Activated T-cell treated with anti-CD3 and anti-CD28 coated beads, Interleukin-2, amount 50 U/mL, for 1 hour (primary cell): ENCODE measurements around the gene FRAS1.

Experiments used
- DNase-seq: peaks from one replicate; pipeline ENCODE4 v3.0.0-alpha.2; 2020

The FRAS1 gene

DNA sequence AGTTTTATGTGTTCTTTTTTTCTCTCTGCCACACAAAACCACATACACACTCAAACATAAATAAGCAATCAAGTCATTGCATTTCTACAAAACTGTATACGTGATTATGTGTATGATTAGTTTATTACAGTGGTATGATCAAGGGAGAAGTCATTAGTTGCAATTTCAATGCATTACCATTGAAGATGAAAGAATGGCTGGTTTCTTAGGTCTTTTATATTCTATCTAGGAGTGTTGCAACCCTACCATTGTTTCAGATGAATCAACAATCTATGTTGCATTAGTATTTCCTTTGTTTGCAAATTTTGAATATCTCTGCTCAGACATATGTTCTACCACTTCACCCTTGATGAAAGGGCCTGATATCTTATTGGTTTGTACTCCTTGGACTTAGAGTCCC lies 501.3 kb downstream of the FRAS1 start:
- DNase-seq: no peak

DNA sequence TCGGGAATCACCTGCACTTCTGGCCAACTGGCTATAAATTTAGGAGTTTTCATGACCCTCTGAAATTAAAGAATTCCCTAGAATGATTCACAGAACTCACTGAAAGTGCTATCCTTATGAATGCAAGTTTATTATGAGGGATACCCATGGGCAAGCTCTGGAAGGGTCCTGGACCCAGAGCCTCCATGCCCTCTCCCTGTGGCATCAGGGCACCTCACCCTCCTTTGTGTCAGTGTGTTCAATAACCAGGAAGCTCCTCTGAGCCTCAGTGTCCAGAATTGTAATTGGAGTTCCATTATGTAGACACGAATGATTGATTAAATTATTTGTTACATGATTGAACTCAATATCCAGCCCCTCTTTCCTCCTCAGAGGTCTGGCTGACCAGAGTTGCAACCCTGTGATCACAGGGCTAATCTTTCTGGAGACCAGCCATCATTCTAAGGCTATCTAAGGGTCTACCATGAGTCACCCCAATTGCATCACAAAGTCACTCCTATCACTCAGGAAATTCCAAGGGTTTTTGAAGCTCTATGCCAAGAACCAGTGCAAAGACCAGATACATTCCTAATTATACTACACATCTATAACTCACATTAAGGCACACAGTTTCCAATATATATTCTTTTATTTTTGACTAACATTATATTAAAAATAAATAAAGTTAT lies 503.3 kb downstream of the FRAS1 start:
- no peak for DNase-seq

DNA sequence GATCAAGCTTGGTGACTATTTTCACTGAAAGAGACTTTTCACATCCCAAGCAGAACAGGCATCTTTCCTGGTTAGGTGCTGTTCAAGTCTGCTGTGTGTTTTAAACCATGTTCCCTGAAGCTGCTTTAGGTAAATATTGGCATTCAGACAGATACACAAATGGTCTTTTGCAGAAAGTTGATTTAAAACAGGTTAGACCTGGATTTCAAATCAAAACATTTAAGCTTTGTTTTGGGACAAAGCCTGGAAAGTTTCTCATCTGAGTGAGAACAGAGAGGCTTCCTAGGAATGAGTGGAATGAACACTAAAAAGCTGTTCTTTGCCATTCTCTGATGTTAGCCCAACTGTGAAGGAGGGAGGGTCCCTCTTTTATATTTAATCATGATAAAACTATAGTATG lies 504.6 kb downstream of the FRAS1 start:
- DNase-seq: no peak

DNA sequence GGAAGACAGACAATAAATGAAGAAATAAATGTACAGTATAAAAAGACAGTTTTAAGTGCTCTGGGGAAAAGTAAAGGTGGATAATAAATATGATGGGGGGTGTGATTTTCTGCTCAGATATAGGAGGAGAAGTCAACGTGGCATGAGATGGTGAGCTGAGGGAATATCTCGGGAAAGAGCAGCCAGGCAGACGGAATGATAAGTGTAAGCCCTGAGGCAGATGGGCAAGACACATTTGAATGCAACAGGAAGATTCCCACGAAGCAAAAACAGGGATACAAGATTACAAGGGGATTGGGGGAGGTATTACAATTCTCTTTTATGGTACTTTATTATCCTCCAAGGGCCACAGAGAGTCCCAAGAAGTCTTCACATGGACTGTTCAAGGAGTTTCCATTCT lies 505.6 kb downstream of the FRAS1 start:
- no peak for DNase-seq

DNA sequence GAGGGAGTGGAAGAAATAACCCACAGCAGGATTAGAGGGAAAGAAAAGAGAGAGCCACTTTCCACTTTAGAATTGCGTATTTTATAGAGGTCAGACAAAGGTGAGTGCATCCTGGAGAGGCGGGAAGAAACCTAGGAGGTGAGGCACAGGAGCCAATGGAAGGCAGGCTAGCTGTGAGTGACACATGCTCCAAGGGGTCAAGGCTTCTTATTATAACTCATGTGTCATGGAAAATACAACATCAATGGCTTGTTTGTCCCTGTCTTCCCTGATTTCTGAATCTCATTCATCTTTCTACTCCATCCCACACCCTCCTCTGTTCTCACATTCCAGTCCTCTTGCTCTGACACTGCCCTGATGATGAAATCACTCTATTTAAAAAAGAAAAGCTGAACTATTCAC lies 508.8 kb downstream of the FRAS1 start:
- no peak for DNase-seq

DNA sequence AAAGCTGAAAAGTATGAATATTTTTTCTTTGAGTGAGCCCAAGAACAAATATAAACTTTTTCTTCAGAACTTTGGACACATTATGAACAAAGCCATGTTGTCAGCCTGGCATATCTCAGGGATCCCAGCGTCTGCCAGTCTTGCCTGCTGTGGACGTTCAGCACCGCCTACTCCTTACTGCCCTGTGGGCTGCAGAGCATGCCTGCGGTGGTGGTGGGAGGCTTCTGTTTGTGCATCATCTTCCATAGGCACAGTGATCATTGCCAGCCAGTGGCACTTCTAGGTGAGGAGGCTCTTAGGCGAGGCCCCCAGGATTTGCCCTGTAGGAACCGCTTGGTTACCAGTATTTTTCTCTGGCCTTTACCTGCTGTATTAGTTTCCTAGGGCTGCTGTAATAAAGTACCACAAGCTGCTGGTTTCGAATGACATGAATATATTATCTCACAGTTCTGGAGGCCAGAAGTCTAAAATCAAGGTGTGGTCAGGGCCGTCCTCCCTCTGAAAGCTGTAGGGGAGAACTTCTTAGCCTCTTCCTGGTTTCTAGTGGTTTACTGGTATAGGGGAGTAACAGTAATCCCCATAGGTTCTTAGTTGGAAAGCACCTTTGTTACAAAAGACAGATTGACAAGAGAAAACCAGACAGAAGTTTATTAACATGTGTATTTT lies 509.8 kb downstream of the FRAS1 start:
- DNase-seq: no peak

DNA sequence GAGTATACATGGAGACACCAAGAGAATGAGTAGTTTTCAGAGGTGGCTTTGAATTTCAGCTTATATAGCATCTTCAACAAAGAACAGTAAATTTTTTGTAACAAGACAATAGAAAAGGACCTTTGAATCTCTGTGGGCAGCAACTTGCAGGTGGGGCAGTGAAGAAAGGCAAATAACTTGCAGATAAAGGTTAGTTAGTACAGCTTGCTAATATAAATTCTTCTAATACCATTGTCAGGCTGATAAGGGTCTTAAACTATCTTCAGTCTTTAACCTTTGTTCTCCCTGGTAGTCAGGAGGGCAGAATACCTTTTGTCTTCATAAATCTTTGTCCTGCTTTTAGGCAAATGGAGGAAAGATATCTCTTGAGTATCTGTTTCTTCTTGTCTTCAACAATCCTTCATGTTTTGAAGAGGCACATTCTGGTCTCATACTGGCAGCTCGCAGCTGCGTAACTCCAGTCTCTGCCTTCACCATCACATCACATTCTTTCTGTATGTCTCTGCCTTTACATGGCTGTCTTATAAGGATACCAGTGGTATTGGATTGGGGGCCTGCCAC lies 510.5 kb downstream of the FRAS1 start:
- no peak for DNase-seq

DNA sequence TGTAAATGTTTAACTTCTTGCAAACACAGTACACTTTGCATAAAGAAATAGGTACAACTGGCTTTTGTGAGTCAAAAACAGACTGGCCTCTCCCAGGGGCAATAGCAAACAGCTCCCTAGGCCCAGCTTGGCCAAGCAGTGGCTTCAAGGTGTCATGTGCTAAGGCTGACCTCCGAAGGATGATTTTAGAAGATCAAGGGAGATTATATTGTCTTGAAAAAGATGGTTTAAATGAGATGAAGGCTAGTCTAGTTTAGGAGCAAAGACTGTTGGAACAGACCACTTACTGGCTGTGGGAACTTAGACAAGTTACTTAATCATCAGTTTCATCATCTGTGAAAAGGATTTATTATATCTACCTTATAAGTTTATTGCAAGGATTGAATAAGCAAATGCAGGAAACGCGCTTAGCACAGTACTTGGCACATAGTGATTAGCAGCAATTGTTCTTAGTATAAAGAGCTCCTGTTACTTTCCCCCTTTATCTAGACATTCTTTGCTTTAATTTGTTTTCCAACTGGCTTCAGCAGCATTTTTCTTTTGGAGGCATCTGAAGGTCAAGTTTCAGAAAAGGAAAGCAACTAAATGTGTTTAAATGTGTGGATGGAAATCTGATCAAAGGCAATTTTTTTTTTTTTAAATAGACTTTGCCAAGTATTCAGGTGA lies 511.6 kb downstream of the FRAS1 start:
- DNase-seq: no peak

DNA sequence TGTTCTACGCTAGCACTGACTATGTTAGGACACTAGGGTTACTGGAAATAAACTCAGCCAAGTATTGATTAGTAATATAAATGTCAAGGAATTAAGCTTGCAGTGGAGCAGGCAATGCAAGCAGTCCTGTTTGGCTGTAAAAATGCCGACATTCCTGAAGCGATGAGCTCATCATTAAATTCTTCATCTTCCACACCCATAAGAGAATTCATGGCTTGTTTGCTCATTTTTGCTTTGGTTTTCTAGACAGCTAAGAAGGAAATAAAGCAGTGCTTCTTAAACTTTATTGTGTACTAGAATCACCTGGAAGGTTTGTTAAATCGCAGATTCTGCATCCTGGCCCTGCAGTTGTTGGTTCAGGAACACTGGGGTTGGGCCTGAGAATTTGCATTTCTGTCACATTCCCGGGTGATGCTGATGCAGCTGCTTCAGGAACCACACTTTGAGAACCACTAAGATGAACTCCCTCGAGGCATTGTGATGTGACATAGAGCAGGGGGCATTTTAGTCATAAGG lies 512.2 kb downstream of the FRAS1 start:
- DNase-seq: no peak

DNA sequence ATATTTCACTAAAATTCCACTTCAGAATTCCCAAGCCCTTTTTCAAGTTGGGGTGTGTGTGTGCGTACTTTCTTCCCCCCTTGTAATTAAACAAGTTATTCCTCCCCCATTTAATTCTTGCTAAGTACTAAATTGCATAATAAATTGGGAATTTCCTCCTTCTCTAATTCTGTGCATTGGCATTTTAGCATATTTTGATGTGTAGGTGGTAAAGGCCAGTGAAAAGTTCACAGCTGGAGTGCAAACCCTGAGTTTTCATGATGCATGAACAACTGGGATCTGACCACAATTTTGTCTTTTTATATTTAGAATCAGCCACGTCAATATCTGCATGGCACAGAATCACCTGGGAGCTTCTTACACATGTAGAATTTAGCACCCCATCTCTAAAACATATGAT lies 513.0 kb downstream of the FRAS1 start:
- no peak for DNase-seq

DNA sequence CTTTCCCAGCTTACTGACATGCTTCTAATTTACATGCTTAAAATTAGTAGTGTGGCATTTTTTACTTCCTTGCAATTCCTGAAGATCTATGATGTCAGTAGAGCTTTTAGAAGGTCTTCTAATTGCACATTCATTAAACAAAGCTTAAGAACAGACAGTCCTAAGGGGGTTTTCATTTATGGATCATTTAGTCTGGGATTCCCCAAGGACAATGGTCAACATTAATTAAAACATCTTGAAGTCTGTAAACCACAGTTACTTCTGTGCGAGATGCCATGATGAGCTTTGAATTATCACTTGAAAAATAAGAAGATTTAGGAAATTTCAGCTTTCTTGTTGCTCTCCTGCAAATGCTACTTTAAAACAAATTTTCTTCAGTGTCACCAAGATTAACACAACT lies 514.7 kb downstream of the FRAS1 start:
- no peak for DNase-seq

DNA sequence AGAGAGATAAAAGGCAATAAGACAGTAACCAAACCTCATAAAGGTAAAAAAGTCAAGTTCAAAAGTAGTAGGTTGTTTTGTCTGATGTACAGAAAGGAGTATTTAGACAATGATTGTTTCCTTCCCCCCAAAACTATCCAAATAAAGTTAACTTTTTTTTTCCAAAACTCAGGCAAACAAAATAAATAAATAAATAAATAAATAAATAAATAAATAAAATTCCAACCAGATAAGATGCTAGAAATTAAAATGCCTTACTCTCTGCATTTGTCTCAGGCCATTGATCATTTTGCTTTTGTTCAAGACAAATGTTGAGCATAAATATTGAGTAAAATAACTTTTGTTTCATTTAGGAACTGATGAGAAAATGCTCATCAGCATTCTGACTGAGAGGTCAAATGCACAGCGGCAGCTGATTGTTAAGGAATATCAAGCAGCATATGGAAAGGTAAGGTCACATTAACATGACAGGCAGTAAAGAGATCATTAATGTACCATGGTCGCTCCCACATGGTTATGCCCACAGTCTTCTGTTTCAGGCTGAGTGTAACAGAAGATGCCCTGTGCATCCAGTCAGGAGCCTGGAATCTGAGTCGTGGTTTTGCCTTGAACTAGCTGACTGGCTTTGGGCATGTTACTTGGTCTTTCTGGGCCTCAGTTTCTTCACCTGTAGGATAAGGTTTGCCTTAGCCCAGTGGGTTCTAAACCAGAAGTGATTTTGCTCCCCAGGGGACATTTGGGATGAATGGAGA lies 521.7 kb downstream of the FRAS1 start:
- DNase-seq: no peak

DNA sequence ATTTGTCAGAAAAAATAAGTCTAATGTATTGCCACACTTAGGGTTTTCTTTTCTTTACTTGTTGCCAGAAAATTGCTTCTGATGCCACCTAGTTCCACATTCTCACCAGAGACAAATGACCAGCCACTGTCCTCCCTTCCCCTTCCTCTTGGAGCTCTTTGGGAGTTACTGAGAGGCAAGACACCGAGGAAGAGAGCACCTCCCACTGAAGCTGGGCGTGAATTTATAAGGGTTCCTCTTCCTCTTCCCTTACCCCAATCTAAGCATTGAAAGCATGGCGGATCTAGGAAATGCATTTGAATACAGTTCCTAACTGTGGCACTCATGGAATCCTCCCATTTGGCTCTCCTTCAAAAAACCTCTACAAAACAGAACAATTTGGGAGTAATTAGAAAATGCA lies 524.5 kb downstream of the FRAS1 start:
- no peak for DNase-seq

DNA sequence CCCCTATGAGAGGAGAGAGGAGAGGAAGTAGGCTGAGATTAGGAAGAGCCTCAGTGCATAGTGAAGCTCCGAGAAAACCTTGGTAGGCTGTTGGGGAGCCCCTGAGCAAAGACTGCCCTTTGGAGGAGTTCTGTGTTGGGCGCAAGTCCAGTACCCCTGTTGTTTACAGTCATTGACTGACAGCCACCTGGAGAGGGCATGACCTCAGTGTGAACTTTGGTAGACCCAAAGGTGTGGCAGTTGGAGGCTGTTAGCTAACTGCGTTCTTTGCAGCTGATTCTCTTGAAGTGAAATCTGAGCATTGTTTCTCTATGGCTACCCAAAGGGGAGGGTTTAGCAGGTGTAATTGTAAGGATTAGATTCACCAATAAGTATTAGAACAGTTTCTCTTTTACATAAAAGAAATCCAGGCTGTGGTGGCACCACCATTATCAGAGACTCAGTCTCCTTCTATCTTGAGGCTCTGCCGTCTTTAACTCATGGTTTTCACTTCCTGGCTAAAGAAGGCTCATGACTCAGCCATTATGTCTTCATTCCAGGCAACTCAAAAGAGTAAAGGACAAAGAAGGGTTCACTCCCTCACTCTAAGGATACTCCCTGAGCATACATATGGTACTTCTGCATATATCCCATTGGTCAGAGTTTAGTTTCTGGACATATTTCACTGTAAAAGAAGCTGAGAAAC lies 527.9 kb downstream of the FRAS1 start:
- DNase-seq: no peak

DNA sequence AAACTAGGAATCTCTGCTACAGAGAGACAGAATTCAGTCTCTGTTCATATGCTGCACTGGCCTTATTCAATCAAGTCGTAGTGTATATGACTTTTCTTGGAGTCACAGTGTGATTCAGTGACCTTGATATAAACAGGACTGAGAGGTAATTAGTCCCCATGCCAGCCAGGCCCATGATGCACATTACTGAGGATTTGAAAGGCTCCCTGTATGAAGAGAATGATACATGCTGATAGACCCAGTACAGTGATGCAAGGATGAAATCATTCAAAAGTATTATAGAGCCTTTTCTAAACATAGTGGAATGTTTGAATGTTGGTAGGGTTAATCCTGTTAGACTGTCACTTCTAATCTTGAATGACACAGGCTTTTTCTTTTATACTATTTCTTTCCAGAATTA lies 528.5 kb downstream of the FRAS1 start:
- DNase-seq: no peak

DNA sequence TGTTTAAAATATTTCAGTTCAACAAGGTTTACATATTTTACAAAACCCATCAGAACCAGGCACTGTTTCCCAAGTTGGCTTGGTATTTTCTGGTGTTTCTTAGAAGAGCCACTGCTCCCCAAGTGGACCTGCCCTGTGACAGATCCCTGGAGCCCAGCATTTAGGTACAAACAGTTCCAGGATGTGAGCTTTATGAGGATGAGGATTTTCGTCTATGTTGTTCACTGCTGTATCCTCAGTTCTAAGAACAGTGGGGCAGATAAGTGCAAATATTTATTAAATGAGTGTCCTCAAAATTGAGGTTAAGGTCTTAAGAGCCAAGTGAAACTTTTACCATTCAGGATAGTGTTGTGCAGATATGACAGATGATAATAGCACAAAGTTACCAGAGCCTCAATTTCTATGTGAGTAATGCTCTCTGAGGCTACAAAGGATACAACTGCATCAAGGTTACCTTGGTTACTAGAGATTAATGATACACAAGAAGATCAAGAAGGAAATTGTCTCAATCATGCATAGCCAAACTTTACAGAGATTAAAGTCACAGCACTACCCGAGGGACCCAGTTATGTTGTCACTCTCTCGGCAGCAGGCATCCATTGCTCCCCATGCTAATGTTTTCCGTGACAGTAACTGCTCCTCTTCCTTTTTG lies 531.9 kb downstream of the FRAS1 start:
- DNase-seq: no peak

DNA sequence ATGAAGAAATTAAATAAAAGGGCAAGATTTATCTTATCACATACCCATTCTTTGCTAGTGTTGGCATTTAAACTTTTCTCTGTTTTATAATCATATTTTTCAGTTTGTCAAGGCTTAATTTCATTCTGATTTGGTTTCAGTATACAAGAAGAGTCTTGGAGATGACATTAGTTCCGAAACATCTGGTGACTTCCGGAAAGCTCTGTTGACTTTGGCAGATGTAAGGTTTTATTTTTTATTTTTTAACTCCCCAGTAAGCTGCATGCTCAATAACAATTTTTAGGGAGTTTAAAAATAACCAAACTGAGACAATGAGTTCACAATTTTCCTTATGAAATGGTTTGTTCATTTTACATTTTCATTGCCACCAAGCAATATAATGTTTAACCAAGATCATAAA lies 534.3 kb downstream of the FRAS1 start:
- no peak for DNase-seq

DNA sequence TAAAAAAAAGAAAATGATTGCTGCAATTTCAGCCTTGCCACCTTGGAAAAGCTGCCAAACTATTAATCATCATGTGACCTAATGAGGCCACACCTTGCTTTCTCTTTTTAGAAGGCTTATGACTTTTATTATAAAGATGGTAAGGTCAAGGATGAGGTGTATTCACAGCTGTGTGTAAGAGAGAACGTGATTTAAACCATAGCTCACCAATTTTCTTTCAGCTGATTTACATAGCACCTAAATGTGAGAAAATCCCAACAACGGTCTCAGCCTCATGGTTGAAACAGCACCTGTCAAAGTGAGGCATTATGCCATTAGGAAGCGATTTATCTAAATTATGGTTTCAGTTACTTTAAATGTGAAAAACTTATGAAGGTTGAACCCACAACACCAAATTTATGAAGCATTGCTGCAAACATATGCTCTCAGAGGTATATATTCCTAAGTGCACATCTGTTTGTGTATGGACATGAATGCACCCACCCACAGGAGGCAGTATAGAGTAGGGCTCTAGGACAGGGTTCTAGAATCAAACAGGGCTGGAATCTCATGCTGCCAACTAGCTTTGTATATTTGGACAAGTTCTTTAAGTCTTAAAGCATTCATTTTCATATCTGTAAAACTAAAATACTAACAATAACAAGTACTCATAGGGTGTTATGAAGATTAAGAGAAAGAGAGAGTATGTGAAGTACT lies 535.1 kb downstream of the FRAS1 start:
- DNase-seq: no peak
